ENCODE measurements around the gene BCL11B.

BCL11B gene

DNA sequence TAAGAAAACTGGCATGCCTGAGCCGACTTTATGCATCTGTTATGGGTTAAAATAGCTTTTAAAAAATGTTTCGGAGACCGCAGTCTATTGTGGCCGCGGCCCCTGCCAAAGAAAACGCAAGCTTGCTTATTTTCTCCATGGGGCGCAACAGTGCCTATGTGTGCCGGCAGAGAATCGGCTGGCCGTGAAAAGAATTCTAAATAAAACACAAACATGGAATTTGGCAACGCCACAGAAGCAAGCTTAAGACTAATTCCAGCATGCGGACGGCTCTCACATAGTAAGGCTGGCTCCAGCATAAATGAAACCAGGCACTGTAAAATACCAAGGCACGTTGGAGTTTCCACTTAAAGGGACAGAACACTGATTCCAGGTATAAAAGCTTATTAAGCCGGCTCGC, 56.7 kb downstream of the BCL11B start:
- H3K9me3 ChIP-seq (ENCODE audit: control insufficient read depth, insufficient read depth, low read length): no peaks in the 10 kb centered on the region
- no peak overlapping the region for H3K9ac ChIP-seq (ENCODE audit: low read depth, low read length)
- H3K27me3 ChIP-seq (ENCODE audit: control insufficient read depth, insufficient read depth, low read length): no peaks in the 10 kb centered on the region
- H3K4me3 ChIP-seq (ENCODE audit: low read depth, low read length): no peak overlapping the region
- peaks cover 2% of the 10 kb centered on the region for H3K4me1 ChIP-seq (ENCODE audit: control insufficient read depth, insufficient read depth, low read length)
- no peaks in the 10 kb centered on the region for H3K36me3 ChIP-seq (ENCODE audit: control insufficient read depth, insufficient read depth, low read length)

DNA sequence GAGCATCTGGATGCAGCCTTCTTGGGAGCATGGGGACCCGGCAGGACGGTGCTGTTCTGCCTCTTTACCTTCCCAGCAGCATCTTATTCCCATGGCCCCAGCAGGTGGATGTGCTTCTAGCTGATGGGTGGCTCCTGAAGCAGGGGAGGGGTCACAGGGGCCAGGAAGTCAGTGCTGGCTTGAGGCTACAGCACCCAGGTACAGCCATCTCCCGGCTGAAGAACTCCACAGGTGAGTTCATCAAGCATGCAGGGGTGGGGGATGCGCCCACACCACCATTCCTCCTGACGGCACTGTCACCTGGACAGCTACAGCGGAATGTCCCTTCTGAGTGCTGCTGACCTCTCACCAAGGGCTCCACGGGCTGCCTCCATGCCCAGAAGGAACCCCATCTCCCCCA, 57.3 kb downstream of the BCL11B start:
- Histone ChIP-seq H3K4me3 (ENCODE audit: low read depth, low read length) (no peak overlapping the region), H3K27me3 (ENCODE audit: control insufficient read depth, insufficient read depth, low read length) (no peaks in the 10 kb centered on the region), H3K4me1 (ENCODE audit: control insufficient read depth, insufficient read depth, low read length) (peaks cover 2% of the 10 kb centered on the region), H3K9me3 (ENCODE audit: control insufficient read depth, insufficient read depth, low read length) (no peaks in the 10 kb centered on the region), H3K36me3 (ENCODE audit: control insufficient read depth, insufficient read depth, low read length) (no peaks in the 10 kb centered on the region), H3K9ac (ENCODE audit: low read depth, low read length) (no peak overlapping the region)

DNA sequence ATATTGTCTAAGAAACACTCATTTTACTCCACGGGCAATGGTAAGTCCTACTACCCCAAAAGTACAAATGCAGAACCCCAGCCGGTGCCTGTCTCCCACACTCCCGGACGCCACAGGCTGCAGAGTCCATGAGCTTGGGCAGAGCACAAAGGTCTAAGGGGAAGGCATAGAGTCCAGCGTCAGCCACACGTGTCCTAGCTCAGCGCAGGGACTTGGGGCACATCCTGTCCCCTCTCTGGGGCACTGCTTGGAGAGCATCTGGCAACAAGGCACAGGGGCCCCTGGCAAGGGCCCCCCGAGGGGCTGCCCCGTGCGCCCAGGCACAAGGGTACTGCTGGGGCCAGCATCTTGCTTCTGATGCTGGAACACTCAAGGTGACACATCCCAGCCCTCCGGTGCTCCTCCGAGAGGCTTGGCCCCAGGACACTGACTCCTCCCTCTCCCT, 58.4 kb downstream of the BCL11B start:
- H3K4me3 ChIP-seq (ENCODE audit: low read depth, low read length): no peak overlapping the region
- no peaks in the 10 kb centered on the region for H3K27me3 ChIP-seq (ENCODE audit: control insufficient read depth, insufficient read depth, low read length)
- H3K9me3 ChIP-seq (ENCODE audit: control insufficient read depth, insufficient read depth, low read length): no peaks in the 10 kb centered on the region
- H3K4me1 ChIP-seq (ENCODE audit: control insufficient read depth, insufficient read depth, low read length): peaks cover 2% of the 10 kb centered on the region
- H3K9ac ChIP-seq (ENCODE audit: low read depth, low read length): no peak overlapping the region
- no peaks in the 10 kb centered on the region for H3K36me3 ChIP-seq (ENCODE audit: control insufficient read depth, insufficient read depth, low read length)

DNA sequence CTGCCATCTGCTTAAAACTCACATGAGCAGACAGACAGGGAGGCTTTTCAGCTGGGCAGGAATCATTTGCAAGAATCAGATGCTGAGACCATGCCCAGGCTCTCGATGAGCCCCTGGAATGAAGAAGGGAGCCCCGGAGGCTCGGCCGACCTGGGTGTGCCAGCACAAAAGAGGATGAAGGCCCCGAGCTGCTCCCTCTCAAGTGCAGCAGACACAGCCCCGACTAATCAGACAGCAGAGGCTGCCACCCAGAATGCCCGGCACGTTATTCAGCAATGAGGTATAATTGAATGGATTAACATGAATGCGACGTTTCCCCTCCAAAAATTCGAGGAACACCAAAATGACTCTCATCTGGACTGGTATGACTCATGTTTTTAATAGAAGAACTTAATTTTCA, 58.9 kb downstream of the BCL11B start:
- Histone ChIP-seq H3K27me3 (ENCODE audit: control insufficient read depth, insufficient read depth, low read length) (no peaks in the 10 kb centered on the region), H3K4me1 (ENCODE audit: control insufficient read depth, insufficient read depth, low read length) (no peaks in the 10 kb centered on the region), H3K36me3 (ENCODE audit: control insufficient read depth, insufficient read depth, low read length) (no peaks in the 10 kb centered on the region), H3K4me3 (ENCODE audit: low read depth, low read length) (no peak overlapping the region), H3K9me3 (ENCODE audit: control insufficient read depth, insufficient read depth, low read length) (no peaks in the 10 kb centered on the region), H3K9ac (ENCODE audit: low read depth, low read length) (no peak overlapping the region)

DNA sequence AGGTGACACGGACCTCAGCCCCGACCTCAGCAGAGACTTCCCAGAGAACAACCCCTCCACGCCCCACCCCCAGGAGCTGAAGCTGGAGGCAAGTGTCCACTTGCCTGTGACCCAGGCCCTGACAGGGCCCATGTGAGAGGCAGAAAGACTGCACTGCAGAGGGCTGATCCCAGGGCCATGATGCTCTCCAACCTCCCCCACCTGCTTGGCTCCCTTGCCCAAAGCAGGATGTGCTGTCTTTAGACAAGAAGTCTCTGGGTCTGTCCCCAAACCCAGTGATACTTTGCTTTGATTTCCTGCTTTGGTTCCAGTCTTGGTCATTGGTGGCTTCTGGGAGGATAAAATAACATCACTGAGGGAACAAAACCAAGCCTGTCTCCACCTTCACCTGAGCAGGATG, 59.4 kb downstream of the BCL11B start:
- Histone ChIP-seq H3K36me3 (ENCODE audit: control insufficient read depth, insufficient read depth, low read length) (no peaks in the 10 kb centered on the region), H3K27me3 (ENCODE audit: control insufficient read depth, insufficient read depth, low read length) (no peaks in the 10 kb centered on the region), H3K4me1 (ENCODE audit: control insufficient read depth, insufficient read depth, low read length) (no peaks in the 10 kb centered on the region), H3K9me3 (ENCODE audit: control insufficient read depth, insufficient read depth, low read length) (no peaks in the 10 kb centered on the region), H3K9ac (ENCODE audit: low read depth, low read length) (no peak overlapping the region), H3K4me3 (ENCODE audit: low read depth, low read length) (no peak overlapping the region)

DNA sequence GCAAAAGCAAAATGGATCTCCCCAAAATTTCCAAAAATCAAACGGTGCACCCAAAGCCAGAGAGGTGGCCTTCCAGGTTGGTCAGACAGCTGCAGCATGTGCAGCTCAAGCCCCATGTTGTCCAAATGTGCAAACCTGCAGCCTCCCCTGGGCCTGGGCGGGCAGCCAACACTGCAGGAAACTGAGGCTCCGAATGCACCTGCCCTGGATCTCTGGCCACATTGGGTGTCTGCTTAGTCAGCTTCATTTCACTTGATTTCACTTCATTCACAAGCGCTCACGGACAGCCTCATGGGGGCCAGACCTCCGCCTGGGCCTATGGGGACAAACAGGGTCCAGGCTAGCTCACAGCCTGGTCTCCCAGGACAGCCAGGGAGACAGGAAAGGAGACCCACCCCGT, 59.8 kb downstream of the BCL11B start:
- Histone ChIP-seq H3K4me3 (ENCODE audit: low read depth, low read length) (no peak overlapping the region), H3K9me3 (ENCODE audit: control insufficient read depth, insufficient read depth, low read length) (no peaks in the 10 kb centered on the region), H3K4me1 (ENCODE audit: control insufficient read depth, insufficient read depth, low read length) (no peaks in the 10 kb centered on the region), H3K36me3 (ENCODE audit: control insufficient read depth, insufficient read depth, low read length) (no peaks in the 10 kb centered on the region), H3K9ac (ENCODE audit: low read depth, low read length) (no peak overlapping the region), H3K27me3 (ENCODE audit: control insufficient read depth, insufficient read depth, low read length) (no peaks in the 10 kb centered on the region)

DNA sequence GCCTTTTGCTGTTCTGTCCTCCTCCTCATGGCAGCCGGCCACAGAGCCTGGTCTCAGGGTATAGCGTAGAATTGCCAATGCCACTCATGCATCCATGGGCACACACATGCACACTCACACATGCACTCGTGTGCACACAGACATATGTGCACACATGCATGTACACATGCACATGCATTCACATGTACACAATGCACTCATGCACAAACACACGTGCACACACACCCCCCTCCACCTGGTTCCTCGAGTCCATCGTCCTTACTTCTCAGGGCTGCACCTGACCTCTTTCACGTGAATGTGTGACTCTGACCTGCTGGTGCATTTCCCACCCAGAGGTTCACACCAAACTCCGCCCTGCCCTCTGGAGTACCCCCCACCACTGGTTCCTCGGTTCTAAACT, 60.6 kb downstream of the BCL11B start:
- Histone ChIP-seq H3K4me1 (ENCODE audit: control insufficient read depth, insufficient read depth, low read length) (no peaks in the 10 kb centered on the region), H3K27me3 (ENCODE audit: control insufficient read depth, insufficient read depth, low read length) (no peaks in the 10 kb centered on the region), H3K9me3 (ENCODE audit: control insufficient read depth, insufficient read depth, low read length) (no peaks in the 10 kb centered on the region), H3K4me3 (ENCODE audit: low read depth, low read length) (no peak overlapping the region), H3K9ac (ENCODE audit: low read depth, low read length) (no peak overlapping the region), H3K36me3 (ENCODE audit: control insufficient read depth, insufficient read depth, low read length) (no peaks in the 10 kb centered on the region)

DNA sequence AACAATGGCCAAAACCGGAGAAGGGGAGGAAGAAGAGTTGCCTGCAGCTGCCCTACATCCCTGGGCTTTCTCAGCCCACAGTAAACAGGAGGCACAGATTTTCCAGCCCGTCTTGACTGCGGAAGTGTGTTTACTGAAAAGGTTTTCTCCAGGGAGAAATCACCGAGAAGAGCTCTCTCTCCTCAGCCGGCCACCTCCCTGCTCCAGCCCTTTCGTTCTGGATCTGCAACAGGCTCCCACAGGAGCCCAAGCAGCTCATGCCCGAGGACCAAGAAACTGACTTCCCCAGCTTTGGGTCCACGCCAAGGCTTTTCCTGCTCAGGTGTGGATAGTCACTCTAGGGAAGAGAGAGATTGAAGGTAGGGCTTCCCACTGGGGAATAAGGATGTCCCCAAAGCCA, 61.7 kb downstream of the BCL11B start:
- Histone ChIP-seq H3K4me1 (ENCODE audit: control insufficient read depth, insufficient read depth, low read length) (no peaks in the 10 kb centered on the region), H3K9ac (ENCODE audit: low read depth, low read length) (no peak overlapping the region), H3K27me3 (ENCODE audit: control insufficient read depth, insufficient read depth, low read length) (no peaks in the 10 kb centered on the region)

DNA sequence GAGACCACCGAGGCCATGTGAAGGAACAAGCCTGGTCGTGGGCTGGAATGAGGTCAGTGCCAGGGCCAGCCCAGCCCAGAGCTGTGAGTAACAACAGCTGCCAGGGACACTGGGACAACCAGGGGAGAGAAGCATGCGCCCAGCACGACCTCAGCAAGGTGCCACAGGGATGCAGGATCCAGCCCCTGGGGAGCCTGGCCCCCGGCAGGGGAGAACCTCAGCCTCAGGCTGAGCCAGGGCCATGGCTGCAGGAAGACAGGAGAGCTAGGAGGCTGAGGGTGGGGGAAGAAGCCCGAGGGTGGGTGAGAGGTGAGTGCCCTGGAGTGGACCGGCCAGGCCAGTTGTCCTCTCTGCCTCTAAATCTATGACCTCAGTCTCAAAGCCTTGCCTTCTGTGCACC, 62.6 kb downstream of the BCL11B start:
- Histone ChIP-seq H3K36me3 (ENCODE audit: control insufficient read depth, insufficient read depth, low read length) (no peaks in the 10 kb centered on the region), H3K27me3 (ENCODE audit: control insufficient read depth, insufficient read depth, low read length) (no peaks in the 10 kb centered on the region), H3K9me3 (ENCODE audit: control insufficient read depth, insufficient read depth, low read length) (no peaks in the 10 kb centered on the region), H3K4me1 (ENCODE audit: control insufficient read depth, insufficient read depth, low read length) (no peaks in the 10 kb centered on the region), H3K9ac (ENCODE audit: low read depth, low read length) (no peak overlapping the region), H3K4me3 (ENCODE audit: low read depth, low read length) (no peak overlapping the region)

More for the DNA sequence above, 61.7 kb downstream of the BCL11B start:
- Histone ChIP-seq H3K36me3 (ENCODE audit: control insufficient read depth, insufficient read depth, low read length) (no peaks in the 10 kb centered on the region), H3K4me3 (ENCODE audit: low read depth, low read length) (no peak overlapping the region), H3K9me3 (ENCODE audit: control insufficient read depth, insufficient read depth, low read length) (no peaks in the 10 kb centered on the region)

DNA sequence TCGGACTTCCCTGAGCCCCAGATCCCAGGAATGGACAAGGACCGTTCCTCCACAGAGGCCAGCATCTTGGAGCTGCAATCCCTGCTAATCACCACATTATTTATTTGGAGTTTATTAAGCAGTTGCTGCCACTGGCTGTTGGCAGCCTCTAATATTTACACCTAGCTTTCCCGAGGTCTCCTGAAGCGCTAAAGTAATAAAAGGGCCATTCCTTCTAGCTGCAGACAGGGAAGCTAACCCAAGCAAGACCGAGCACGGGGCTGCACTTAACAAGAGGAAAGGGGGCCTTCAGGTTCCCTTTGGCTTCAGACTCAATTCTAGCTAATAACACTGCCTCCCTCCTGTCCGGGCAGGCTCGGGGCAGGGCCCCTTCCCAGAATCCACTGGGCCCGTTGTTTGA, 63.7 kb downstream of the BCL11B start:
- H3K9me3 ChIP-seq (ENCODE audit: control insufficient read depth, insufficient read depth, low read length): no peaks in the 10 kb centered on the region
- H3K4me1 ChIP-seq (ENCODE audit: control insufficient read depth, insufficient read depth, low read length): no peaks in the 10 kb centered on the region
- H3K4me3 ChIP-seq (ENCODE audit: low read depth, low read length): no peak overlapping the region
- no peaks in the 10 kb centered on the region for H3K36me3 ChIP-seq (ENCODE audit: control insufficient read depth, insufficient read depth, low read length)
- H3K27me3 ChIP-seq (ENCODE audit: control insufficient read depth, insufficient read depth, low read length): no peaks in the 10 kb centered on the region
- no peak overlapping the region for H3K9ac ChIP-seq (ENCODE audit: low read depth, low read length)

DNA sequence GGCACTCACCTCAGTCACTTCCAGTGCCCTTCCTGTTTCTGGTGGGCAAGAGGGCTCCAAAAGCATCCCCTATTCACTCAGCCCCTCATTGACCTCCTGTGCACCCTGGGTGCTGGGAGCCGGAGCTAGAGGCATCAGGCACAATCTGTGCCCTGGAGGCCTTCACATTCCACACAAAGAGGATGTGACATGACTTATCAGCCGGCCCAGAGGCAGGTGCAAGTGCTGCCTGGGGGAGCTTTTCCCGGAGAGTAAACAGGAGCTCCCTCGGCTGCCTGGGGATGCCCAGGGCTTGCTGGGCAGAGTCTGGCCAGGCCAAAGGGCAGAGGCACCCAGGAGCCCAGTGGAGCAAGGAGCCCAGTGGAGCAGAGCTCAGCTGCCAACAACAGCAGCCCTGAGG, 64.5 kb downstream of the BCL11B start:
- no peak overlapping the region for H3K4me3 ChIP-seq (ENCODE audit: low read depth, low read length)
- H3K9me3 ChIP-seq (ENCODE audit: control insufficient read depth, insufficient read depth, low read length): no peaks in the 10 kb centered on the region
- no peaks in the 10 kb centered on the region for H3K4me1 ChIP-seq (ENCODE audit: control insufficient read depth, insufficient read depth, low read length)
- H3K36me3 ChIP-seq (ENCODE audit: control insufficient read depth, insufficient read depth, low read length): no peaks in the 10 kb centered on the region
- no peak overlapping the region for H3K9ac ChIP-seq (ENCODE audit: low read depth, low read length)
- H3K27me3 ChIP-seq (ENCODE audit: control insufficient read depth, insufficient read depth, low read length): no peaks in the 10 kb centered on the region

DNA sequence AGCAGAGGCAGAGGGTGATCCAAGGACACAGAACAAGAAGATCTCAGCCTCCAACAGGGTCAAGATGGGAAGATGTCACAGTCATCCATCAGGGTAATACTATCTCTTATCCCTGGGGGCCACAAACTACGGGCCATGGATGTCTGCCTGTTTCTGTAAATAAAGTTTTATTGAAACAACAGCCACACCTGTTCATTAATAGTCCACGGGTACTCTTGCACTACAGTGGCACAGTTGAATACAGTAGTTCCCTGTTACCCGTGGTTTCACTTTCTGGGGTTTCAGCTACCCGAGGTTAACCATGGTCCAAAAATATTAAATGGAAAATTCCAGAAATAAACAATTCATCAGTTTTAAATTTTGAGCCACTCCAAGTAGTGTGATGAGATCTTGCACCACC, 65.9 kb downstream of the BCL11B start:
- Histone ChIP-seq H3K4me3 (ENCODE audit: low read depth, low read length) (no peak overlapping the region), H3K36me3 (ENCODE audit: control insufficient read depth, insufficient read depth, low read length) (no peaks in the 10 kb centered on the region), H3K9me3 (ENCODE audit: control insufficient read depth, insufficient read depth, low read length) (no peaks in the 10 kb centered on the region), H3K9ac (ENCODE audit: low read depth, low read length) (no peak overlapping the region), H3K4me1 (ENCODE audit: control insufficient read depth, insufficient read depth, low read length) (no peaks in the 10 kb centered on the region), H3K27me3 (ENCODE audit: control insufficient read depth, insufficient read depth, low read length) (no peaks in the 10 kb centered on the region)
